Hypothalamus (tissue), 51 donors: ENCODE results near the gene GATAD2A.
"Not testable (repeated sequence)": the region's sequence is repeated elsewhere in the genome, so short reads cannot be mapped to it uniquely, and the experiment has no call there.

Source experiments
- DNase-seq, 51 donors: peaks; one replicate each; lab custom pipeline; 2025; lab: John Stamatoyannopoulos, UW

GATAD2A gene

DNA sequence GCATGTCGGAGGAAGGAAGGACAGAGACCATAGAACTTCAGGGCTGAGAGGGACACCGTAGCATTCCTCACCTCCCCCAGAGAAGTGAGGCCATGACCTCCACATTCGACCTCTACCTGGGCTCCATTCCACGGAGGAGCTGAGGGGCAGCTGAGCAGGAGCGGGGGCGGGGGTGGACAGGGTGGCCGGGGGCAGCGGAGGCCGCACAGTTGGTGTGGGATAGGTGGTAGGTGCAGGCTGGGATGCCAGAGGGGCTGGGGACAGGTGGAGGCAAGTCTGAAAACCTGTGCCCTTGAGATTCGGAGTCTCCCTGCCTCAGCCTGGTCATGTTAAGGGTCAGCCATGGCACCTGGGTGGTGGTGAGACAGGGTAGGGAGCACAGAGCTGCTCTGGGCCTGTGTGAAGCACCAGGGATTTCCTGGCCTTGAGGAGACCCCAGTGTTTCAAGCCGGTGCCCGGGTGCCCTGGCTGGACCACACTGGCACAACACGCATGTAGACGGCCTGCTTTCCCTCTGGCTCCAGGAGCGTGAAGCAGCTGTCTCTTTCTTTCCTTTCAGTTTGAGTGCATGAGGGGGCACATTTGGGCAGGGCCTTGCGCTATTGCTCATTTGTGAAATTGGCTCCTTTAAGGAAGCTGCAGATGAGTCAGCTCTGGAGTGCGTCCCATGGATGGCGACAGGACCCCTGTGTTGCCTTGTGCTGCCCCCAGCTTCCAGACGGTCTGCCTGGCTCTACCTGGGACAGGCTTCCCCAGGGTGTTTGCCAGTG lies 58.1 kb downstream of the GATAD2A start:
- peak in 12 of 51 donors; percentile 10 to 49 (median 26) for DNase-seq

- peak in 12 of 51 donors; percentile 10 to 50 (median 30) for DNase-seq
Measured at GRCh38 chr19:19464339-19465098, 59.0 kb downstream of the GATAD2A start.

GRCh38 chr19:19465436-19466070 lies 60.1 kb downstream of the GATAD2A start:
- DNase-seq: no peak

GRCh38 chr19:19466201-19466600 lies 60.7 kb downstream of the GATAD2A start:
- no peak for DNase-seq

- no peak for DNase-seq
Measured at GRCh38 chr19:19468424-19469050, 63.1 kb downstream of the GATAD2A start.

- DNase-seq: no peak
Measured at GRCh38 chr19:19470579-19470978, 65.1 kb downstream of the GATAD2A start.

DNA sequence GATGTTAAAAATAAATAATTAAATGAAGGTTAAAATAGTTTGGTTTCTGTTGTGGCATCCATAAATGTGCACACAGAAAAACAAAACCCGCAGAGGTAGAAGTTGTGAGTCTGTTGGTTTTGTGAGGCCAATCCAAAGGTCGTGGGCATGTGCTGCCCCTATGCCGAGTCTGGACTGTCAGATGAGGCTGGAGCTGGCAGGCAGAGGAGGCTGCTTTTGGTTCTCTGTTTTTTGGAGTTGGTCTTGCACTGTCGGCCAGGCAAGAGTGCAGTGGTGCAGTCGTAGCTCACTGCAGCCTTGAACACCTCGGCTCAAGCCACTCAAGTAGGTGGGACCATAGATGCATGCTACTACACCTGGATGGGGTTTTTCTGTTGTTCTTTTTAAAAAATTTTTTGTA lies 66.2 kb downstream of the GATAD2A start:
- DNase-seq: no peak

- not testable (repeated sequence) for DNase-seq
Measured at GRCh38 chr19:19472106-19472505, 66.6 kb downstream of the GATAD2A start.

GRCh38 chr19:19475015-19475765 lies 69.7 kb downstream of the GATAD2A start:
- no peak for DNase-seq

DNA sequence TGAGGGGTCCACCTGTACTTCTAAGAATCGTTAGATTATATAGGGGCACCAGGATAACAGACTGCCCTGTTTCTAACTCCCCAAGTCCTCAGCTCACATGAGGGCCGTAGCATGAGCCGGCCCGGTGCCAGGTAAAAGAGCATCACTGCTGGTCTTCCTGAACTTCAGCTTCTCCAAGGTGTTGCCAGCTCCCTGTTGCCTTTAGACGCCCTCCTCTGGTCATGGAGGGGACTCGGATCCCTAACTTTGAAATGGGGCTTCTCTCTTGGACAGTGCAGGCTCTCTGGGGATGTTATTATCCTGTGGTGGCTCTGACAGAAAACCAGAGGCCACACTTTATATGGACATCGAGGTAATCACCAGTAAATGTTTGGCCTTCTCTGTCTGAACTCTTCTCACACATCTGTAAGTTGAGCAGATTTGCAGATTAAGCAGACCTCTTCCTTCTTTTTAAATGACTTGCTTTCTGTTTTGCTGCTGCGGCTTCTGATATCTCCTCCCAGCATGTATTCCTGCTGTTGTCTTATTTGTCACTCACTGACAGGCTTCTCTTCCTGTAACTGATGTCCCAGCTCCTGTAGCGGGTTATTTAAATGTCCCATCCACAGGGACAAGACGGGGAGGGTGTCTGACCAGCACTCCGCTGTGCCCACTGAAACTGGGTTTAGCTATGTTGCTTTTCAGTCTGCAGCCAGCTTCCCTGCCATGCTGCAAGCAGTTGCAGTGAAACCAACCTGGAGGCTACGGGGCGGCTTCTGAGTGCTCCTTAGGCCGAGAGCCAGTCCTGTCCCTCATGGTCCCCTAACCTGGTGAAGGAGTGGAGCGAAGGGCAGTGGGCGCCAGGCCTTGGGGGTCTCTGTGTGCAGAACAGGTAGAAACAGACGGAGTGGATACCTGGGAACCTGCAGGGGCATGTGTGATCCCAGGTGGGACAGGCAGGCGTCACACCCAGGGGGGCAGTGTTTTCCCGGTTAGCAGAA lies 70.7 kb downstream of the GATAD2A start:
- DNase-seq: no peak

DNA sequence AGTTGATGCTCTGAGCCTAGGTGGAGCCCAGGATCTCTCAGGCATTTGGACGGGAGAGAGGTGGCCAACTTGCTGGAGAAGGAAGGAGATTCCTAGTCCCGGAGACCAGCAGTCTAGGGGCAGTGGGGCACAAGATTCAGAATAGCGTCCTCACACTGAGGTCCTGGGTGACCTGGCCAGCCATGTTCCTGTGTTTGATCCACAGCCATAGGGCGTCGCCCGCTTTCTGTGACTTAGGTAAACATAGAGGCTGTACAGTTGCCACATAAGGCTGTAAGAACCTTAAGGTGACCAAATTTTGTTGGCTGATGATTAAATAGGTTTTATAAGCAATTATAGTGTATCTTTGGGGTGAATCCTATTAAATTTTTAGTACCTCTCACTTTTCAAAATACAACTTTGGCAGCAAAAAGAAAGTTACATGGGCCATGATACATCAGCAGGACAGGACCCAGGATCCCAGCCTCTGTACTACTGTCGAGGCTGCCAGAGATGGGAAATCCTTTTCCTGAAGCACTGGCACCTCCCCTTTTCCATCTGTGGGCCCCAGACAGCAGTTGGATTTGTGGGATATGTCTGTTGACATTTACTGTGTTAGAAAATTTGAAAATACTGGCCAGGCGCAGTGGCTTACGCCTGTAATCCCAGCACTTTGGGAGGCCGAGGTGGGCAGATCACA lies 72.4 kb downstream of the GATAD2A start:
- DNase-seq: no peak

- no peak for DNase-seq
Measured at GRCh38 chr19:19480688-19481087, 75.2 kb downstream of the GATAD2A start.

GRCh38 chr19:19482809-19483596 lies 77.5 kb downstream of the GATAD2A start:
- DNase-seq: no peak

DNA sequence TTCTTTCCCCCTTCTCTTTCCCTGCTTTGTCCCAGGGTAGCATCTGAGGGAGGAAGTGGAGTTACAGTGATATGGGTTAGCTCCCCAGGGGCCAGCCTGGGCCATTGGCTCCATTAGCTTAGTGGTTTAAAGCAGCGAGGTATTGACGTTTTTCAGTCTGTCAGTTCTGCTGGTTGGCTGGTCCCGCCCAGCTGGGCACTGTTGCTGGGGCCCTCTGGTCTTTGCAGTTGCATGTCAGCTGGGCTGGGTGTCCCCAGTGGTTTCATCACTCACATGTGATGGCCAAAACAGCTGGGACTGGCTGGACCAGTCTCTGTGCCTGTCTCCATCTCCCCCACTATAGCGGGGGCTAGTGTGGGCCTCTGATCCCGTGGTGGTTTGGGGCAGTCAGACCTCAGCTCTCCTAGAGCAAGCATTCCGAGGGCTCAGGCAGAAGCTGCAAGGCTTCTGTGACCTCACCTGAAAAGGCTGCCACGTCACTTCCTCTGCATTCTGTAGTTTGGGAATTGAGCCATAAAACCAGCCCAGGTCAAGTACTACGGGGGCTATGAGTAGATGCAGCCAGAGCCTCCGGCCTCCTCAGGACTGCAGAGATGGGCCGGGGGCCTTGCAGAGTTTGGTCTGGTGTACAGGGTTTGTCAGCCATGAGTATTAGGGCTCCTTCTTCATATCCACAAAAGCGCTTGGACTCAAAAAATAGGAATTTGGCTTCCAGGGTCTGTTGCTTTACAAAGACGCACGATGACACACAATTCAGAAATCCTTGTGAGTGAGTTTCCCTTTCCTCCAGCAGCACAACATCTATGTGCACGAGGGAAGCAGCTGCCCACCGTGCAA lies 79.9 kb downstream of the GATAD2A start:
- DNase-seq: peak in 1 of 51 donors; percentile 22

DNA sequence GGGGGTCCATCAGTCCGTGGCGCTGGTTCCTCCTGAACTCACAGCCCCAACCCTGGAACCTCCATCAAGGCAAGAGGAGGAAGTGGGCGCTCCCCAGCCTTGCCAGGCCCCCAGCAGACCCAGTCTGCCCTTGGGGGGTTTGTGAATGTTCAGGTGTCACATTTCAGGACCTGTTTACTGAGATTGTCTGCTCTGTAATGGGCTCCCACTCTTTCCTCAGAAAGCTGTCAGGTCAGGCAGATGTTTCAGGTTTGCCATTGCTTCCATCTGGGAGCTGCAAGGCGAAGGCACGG lies 80.5 kb downstream of the GATAD2A start:
- no peak for DNase-seq

DNA sequence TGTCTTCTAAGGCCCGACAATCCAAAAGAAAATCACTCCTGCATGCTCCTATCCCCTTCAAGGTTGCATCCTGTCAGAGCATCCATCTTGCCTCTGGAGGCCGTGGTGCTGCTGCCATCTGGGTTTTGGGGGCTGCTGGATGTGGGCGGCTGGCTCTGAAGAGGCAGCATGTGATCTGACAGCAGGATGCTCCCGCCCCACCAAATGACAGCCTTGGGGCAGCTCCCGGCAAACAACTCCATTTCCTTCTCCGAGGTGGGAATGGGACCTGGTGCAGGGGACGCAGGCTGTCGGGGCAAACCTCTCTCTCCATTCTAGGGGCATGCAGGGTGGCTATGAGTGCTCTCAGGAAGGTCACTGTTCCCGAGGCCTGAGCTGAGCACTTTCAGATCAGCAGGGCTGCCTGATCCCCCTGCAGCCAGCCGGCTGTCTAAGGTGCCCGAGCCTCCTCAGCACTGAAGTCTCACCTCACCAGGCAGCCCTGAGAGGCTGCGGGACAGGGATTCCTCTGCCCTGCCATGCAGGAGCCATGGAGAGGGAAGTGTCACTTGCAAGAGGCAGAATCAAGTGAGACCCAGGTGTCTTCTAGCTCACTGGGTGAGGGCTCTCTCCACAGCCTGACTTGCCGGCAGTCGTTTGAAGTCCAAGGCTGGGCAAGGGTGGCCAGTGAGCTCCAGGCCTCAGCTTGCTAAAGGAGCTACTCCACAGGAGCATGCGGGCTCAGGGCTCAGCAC lies 81.0 kb downstream of the GATAD2A start:
- no peak for DNase-seq
